Measurements from ENCODE around the gene SPPL2A.

The SPPL2A gene

DNA sequence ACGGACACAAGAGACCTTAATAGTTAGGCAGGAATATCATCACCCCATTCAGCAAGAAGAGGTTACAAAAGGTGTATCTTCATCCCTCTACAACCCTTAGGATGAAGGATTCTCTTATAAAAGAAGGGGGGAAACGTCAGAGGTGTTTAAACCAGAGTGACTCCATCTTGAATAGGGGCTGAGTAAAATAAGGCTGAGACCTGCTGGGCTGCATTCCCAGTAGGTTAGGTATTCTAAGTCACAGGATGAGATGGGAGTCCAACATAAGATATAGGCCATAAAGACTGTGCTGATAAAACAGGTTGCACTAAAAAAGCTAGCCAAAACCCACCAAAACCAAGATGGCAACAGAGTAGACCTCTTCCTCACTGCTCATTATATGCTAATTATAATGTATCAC lies 95.4 kb downstream of the SPPL2A start:
- no peak for DNase-seq (ENCODE audit: low spot score)
- TF ChIP-seq, protein P1, sequence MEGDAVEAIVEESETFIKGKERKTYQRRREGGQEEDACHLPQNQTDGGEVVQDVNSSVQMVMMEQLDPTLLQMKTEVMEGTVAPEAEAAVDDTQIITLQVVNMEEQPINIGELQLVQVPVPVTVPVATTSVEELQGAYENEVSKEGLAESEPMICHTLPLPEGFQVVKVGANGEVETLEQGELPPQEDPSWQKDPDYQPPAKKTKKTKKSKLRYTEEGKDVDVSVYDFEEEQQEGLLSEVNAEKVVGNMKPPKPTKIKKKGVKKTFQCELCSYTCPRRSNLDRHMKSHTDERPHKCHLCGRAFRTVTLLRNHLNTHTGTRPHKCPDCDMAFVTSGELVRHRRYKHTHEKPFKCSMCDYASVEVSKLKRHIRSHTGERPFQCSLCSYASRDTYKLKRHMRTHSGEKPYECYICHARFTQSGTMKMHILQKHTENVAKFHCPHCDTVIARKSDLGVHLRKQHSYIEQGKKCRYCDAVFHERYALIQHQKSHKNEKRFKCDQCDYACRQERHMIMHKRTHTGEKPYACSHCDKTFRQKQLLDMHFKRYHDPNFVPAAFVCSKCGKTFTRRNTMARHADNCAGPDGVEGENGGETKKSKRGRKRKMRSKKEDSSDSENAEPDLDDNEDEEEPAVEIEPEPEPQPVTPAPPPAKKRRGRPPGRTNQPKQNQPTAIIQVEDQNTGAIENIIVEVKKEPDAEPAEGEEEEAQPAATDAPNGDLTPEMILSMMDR (IDR thresholded peaks at IDR 0.05; ENCODE audit: extremely low read depth, missing control alignments): no peak

DNA sequence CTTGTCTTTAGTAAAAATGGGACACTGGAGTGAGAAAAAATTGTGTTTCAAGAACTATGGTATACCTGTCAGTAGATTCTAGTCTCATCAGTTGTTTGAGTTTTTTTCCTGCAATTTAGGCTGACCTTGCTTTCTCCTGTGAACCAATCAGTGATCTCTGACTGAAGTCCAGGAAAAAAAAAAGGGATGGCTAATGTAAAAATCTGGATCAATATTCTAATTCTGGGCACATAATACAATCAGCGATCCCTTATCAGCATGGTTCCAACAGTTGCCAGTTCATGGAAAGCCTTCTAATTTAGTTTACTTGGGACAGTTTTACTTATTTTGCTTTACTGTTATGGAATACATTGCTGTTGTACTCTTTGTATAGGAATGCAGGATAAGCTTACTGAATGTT lies 95.9 kb downstream of the SPPL2A start:
- no peak for DNase-seq (ENCODE audit: low spot score)
- TF ChIP-seq, protein P1 (IDR thresholded peaks at IDR 0.05; ENCODE audit: extremely low read depth, missing control alignments): no peak

DNA sequence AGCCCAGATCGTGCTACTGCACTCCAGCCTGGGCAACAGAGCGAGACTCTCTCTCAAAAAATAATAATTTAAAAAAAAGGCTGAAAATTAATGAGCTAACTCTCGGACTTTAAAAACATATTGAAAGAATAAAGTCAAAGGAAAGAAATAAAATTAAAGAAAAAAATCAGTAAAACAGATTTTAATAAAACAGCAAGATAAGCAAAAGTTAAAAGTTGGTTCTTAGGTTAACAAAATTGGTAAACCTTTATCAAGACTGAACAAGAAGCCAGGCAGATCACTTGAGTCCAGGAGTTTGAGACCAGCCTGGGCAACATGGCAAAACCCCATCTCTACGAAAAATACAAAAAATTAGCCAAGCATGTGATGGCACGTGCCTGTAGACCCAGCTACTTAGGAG lies 99.6 kb downstream of the SPPL2A start:
- TF ChIP-seq, protein P1 (IDR thresholded peaks at IDR 0.05; ENCODE audit: extremely low read depth, missing control alignments): no peak
- DNase-seq (ENCODE audit: low spot score): no peak

DNA sequence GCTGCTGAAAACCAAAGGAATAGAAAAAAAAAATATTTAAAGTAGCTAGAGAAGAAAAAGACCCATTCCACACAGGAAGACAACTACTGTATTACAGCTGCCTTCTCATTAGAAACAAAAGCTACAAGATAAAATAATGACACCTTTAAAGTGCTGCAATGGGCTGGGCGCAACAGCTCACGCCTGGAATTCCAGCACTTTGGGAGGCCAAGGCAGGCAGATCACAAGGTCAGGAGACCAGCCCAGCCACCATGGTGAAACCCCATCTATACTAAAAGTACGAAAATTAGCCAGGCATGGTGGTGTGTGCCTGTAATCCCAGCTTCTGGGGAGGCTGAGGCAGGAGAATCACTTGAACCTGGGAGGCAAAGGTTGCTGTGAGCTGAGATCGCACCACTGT lies 110.0 kb downstream of the SPPL2A start:
- TF ChIP-seq, protein P1 (IDR thresholded peaks at IDR 0.05; ENCODE audit: extremely low read depth, missing control alignments): no peak
- DNase-seq (ENCODE audit: low spot score): no peak

DNA sequence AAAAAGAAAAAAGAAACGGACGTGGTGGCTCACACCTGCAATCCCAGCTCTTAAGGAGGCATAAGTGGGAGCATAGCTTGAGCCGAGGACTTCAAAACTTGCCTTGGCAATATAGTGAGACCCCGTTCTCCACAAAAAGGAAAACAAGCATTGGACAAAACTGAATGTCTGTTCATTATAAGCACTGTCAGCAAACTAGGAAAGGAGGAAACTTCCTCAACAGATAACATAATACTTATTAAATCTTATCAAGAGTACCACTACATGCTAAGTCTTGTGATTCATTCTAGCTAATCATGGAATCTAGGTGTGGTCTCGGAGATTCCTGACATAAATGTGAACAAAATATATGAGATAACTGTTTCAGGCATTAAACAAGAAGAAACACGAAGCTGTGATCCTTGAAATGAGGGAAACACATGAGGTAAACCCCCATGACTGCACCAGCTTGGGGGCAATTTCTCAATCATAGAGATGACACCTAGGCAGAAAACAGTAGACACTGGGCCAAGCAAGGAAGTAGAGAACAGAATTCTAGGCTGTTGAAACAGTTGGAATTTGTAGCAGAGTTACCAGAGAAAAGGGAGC lies 112.3 kb downstream of the SPPL2A start:
- TF ChIP-seq, protein P1 (IDR thresholded peaks at IDR 0.05; ENCODE audit: extremely low read depth, missing control alignments): no peak
- no peak for DNase-seq (ENCODE audit: low spot score)

DNA sequence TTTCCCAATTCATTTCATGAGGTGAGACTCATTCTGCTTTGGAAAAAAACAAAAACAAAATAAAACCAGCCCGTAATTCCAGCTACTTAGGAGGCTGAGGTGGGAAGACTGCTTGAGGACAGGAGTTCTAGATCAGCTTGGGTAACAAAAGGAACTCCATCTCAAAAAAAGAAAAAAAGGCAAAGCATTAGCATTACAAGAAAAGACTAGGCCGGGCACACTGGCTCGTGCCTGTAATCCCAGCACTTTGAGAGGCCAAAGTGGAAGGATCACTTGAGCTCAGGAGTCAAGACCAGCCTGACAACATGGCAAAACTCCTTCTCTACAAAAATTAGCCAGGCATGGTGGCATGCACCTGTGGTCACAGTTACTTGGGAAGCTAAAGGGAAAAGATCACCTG lies 112.8 kb downstream of the SPPL2A start:
- no peak for DNase-seq (ENCODE audit: low spot score)

More for the DNA sequence above, 112.8 kb downstream of the SPPL2A start:
- TF ChIP-seq, protein P1 (IDR thresholded peaks at IDR 0.05; ENCODE audit: extremely low read depth, missing control alignments): no peak

Data from GM20000 (cell line).